Neural cell (in vitro differentiated cells): ENCODE data around the gene PLD3. TPM values are rescaled to one million over a fixed set of nuclear protein-coding genes. Genes with fewer than 3 reads are reported as not detected.

Experiments
- H2AFZ ChIP-seq: fragments of 200-600, 300-800 bp; sonication (generic), shearing (Covaris generic); 2 replicates; pipeline ENCODE4 v1.6.0; 2014; ENCODE audit warnings: low read depth, mild to moderate bottlenecking, antibody characterized with exemption, low read length, moderate library complexity
- H3F3A ChIP-seq: fragments of 200-600 bp; shearing (Covaris generic); 2 replicates; pipeline ENCODE4 v1.6.1; 2016; ENCODE audit warnings: mild to moderate bottlenecking, moderate library complexity, mixed read lengths, antibody characterized with exemption, low read length; ENCODE audit not compliant: insufficient read depth, poor library complexity, severe bottlenecking
- H3K27ac ChIP-seq: fragments of 200-600, 300-800 bp; sonication (generic), shearing (Covaris generic); 2 replicates; pipeline ENCODE4 v1.5.1; 2014; ENCODE audit warnings: mild to moderate bottlenecking, low read length, moderate library complexity
- H3K27me3 ChIP-seq: fragments of 300-800, 200-600 bp; sonication (generic), shearing (Covaris generic); 2 replicates; pipeline ENCODE4 v1.6.0; 2014; ENCODE audit warnings: mild to moderate bottlenecking, low read depth, low read length, moderate library complexity; ENCODE audit not compliant: insufficient read depth
- H3K36me3 ChIP-seq: fragments of 300-800, 200-600 bp; sonication (generic), shearing (Covaris generic); 2 replicates; pipeline ENCODE4 v1.5.1; 2014; ENCODE audit warnings: mild to moderate bottlenecking, antibody characterized with exemption, low read length, moderate library complexity; ENCODE audit not compliant: insufficient read depth
- H3K4me2 ChIP-seq: fragments of 300-800, 200-600 bp; sonication (generic), shearing (Covaris generic); 2 replicates; pipeline ENCODE4 v1.6.0; 2014; ENCODE audit warnings: mild to moderate bottlenecking, low read length
- H3K4me3 ChIP-seq: fragments of 300-800, 200-600 bp; sonication (generic), shearing (Covaris generic); 2 replicates; pipeline ENCODE4 v1.5.1; 2014; ENCODE audit warnings: mild to moderate bottlenecking, low read length, moderate library complexity
- H3K79me2 ChIP-seq: fragments of 200-600 bp; shearing (Covaris generic); replicated peaks from 2 replicates; pipeline ENCODE4 v1.6.0; 2014; ENCODE audit warnings: mild to moderate bottlenecking, low read length, moderate library complexity; ENCODE audit not compliant: insufficient read depth
- H3K9ac ChIP-seq: fragments of 300-800, 200-600 bp; sonication (generic), shearing (Covaris generic); 2 replicates; pipeline ENCODE4 v1.6.1; 2016; ENCODE audit warnings: mild to moderate bottlenecking, low read length, mixed read lengths
- H3K9me2 ChIP-seq: fragments of 200-600 bp; shearing (Covaris generic); 2 replicates; pipeline ENCODE4 v1.6.1; 2016; ENCODE audit warnings: mild to moderate bottlenecking, low read length, mixed read lengths; ENCODE audit not compliant: insufficient read depth
- H3K9me3 ChIP-seq: fragments of 200-600, 300-800 bp; sonication (generic), shearing (Covaris generic); 2 replicates; pipeline ENCODE4 v1.6.1; 2016; ENCODE audit warnings: mild to moderate bottlenecking, mixed run types, low read length, moderate library complexity, mixed read lengths
- H4K20me1 ChIP-seq: fragments of 200-600 bp; shearing (Covaris generic); 2 replicates; pipeline ENCODE4 v1.6.1; 2016; ENCODE audit warnings: mild to moderate bottlenecking, mixed run types; ENCODE audit not compliant: insufficient read depth
- EP300 ChIP-seq: fragments of 450-650 bp; conservative IDR thresholded peaks from 2 replicates; pipeline ENCODE4 v1.6.1; 2014; ENCODE audit warnings: antibody characterized with exemption, mild to moderate bottlenecking, moderate library complexity; ENCODE audit not compliant: poor library complexity, severe bottlenecking
- EZH2 ChIP-seq: fragments of 200-600, 300-800 bp; shearing (Covaris generic), sonication (generic); IDR thresholded peaks from 2 replicates; pipeline ENCODE4 v1.6.1; 2014; ENCODE audit warnings: antibody characterized with exemption, low read length, borderline replicate concordance, mild to moderate bottlenecking; ENCODE audit not compliant: insufficient read depth, poor library complexity, severe bottlenecking
- MXI1 ChIP-seq: fragments of 450-650 bp; conservative IDR thresholded peaks from 2 replicates; pipeline ENCODE4 v1.6.1; 2014; ENCODE audit warnings: antibody characterized with exemption, mild to moderate bottlenecking; ENCODE audit not compliant: poor library complexity, severe bottlenecking
- POLR2AphosphoS5 ChIP-seq: IDR thresholded peaks from 2 replicates; pipeline ENCODE4 v1.6.1; 2012
- RAD21 ChIP-seq: fragments of 450-650 bp; conservative IDR thresholded peaks from 2 replicates; pipeline ENCODE4 v1.6.1; 2014; ENCODE audit warnings: antibody characterized with exemption, mild to moderate bottlenecking, moderate library complexity
- SMC3 ChIP-seq: fragments of 450-650 bp; conservative IDR thresholded peaks from 2 replicates; pipeline ENCODE4 v1.6.1; 2014; ENCODE audit warnings: antibody characterized with exemption, mild to moderate bottlenecking, moderate library complexity; ENCODE audit not compliant: poor library complexity
- TAF1 ChIP-seq: IDR thresholded peaks from 2 replicates; pipeline ENCODE4 v1.6.1; 2012; ENCODE audit warnings: low read depth
- polyA plus RNA-seq: library from polyadenylated mRNA; depleted of rRNA; stranded (reverse); fragments of >200 nt; gene quantifications from 2 replicates; pipeline ENCODE4 v1.2.3, GENCODE V29; 2014
- TF ChIP-seq, protein P1 (sequence below): IDR thresholded peaks from 2 replicates; pipeline ENCODE4 v1.6.1; 2012; ENCODE audit warnings: borderline replicate concordance
- TF ChIP-seq, protein P2 (sequence below): fragments of 450-650 bp; IDR thresholded peaks from 2 replicates; pipeline ENCODE4 v1.5.1; 2014; ENCODE audit warnings: antibody characterized with exemption, mild to moderate bottlenecking, moderate library complexity; ENCODE audit not compliant: poor library complexity, severe bottlenecking

PLD3 gene
- polyA plus RNA-seq, 1 donor from 2014 or later: 426 TPM

DNA sequence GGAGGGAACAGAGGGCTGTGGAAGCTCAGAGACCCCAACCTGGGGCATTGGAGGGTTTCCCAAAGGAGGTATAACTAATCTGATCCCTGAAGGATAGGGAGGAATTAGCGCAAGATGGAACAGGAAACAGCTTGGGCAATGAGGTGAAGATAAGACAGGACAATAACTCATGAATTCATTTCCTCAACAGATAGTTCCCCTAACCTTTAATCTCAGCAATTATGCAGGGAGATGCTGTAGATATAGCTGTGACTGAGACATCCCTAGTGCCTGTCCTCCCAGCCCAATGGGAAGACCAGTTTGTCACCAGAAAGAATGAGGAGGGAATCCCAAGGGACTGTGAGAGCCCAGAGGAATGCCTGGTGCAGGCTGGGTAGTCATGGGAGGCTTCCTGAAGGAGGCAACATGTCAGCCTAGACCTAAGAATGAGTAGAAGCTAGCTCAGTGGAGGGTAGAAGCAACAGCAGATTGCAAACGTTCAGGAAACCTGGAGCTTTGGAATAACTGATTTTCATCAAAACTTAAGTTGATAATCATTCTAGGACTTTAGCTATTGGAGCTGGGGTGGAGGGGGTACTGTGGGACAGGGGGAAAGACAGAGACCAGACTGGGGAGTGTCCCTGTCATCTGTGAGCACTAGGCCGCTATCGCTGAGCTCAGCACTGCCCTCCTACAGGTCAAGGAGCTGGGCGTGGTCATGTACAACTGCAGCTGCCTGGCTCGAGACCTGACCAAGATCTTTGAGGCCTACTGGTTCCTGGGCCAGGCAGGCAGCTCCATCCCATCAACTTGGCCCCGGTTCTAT lies 22.7 kb downstream of the PLD3 start:
- peaks cover 23% of the 10 kb centered on the region for H3K79me2 ChIP-seq
- TF ChIP-seq, protein P1, sequence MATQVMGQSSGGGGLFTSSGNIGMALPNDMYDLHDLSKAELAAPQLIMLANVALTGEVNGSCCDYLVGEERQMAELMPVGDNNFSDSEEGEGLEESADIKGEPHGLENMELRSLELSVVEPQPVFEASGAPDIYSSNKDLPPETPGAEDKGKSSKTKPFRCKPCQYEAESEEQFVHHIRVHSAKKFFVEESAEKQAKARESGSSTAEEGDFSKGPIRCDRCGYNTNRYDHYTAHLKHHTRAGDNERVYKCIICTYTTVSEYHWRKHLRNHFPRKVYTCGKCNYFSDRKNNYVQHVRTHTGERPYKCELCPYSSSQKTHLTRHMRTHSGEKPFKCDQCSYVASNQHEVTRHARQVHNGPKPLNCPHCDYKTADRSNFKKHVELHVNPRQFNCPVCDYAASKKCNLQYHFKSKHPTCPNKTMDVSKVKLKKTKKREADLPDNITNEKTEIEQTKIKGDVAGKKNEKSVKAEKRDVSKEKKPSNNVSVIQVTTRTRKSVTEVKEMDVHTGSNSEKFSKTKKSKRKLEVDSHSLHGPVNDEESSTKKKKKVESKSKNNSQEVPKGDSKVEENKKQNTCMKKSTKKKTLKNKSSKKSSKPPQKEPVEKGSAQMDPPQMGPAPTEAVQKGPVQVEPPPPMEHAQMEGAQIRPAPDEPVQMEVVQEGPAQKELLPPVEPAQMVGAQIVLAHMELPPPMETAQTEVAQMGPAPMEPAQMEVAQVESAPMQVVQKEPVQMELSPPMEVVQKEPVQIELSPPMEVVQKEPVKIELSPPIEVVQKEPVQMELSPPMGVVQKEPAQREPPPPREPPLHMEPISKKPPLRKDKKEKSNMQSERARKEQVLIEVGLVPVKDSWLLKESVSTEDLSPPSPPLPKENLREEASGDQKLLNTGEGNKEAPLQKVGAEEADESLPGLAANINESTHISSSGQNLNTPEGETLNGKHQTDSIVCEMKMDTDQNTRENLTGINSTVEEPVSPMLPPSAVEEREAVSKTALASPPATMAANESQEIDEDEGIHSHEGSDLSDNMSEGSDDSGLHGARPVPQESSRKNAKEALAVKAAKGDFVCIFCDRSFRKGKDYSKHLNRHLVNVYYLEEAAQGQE: no peak
- TF ChIP-seq TAF1 (no peak), MXI1 (no peak), EZH2 (no peak), RAD21 (no peak), EP300 (no peak), SMC3 (no peak), POLR2AphosphoS5 (no peak)
- TF ChIP-seq, protein P2, sequence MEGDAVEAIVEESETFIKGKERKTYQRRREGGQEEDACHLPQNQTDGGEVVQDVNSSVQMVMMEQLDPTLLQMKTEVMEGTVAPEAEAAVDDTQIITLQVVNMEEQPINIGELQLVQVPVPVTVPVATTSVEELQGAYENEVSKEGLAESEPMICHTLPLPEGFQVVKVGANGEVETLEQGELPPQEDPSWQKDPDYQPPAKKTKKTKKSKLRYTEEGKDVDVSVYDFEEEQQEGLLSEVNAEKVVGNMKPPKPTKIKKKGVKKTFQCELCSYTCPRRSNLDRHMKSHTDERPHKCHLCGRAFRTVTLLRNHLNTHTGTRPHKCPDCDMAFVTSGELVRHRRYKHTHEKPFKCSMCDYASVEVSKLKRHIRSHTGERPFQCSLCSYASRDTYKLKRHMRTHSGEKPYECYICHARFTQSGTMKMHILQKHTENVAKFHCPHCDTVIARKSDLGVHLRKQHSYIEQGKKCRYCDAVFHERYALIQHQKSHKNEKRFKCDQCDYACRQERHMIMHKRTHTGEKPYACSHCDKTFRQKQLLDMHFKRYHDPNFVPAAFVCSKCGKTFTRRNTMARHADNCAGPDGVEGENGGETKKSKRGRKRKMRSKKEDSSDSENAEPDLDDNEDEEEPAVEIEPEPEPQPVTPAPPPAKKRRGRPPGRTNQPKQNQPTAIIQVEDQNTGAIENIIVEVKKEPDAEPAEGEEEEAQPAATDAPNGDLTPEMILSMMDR: no peak
- H3K9me2 ChIP-seq: no peaks in the 10 kb centered on the region
- no peaks in the 10 kb centered on the region for H3F3A ChIP-seq
- no peak overlapping the region for H3K4me2 ChIP-seq
- H3K36me3 ChIP-seq: peaks cover 11% of the 10 kb centered on the region
- no peaks in the 10 kb centered on the region for H3K27me3 ChIP-seq
- H3K4me3 ChIP-seq: no peak overlapping the region
- H3K27ac ChIP-seq: no peak overlapping the region
- peaks cover 3% of the 10 kb centered on the region for H4K20me1 ChIP-seq
- H3K9ac ChIP-seq: no peak overlapping the region
- no peaks in the 10 kb centered on the region for H3K9me3 ChIP-seq
- H2AFZ ChIP-seq: no peak overlapping the region

DNA sequence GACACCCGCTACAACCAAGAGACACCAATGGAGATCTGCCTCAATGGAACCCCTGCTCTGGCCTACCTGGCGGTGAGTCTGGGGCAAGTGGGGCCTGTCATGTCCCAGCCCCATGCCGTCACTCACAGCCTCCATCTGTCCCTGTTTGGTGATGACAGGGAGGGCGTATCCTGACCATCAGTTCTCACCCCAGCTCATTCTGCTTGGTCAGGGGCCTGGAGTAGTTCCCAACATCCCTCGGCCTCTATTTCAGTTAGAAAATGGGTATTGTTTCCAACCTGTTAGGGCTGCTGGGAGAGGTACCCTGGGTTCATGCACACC lies 23.3 kb downstream of the PLD3 start:
- Histone ChIP-seq H3F3A (no peaks in the 10 kb centered on the region), H3K27me3 (no peaks in the 10 kb centered on the region), H3K9me2 (no peaks in the 10 kb centered on the region), H4K20me1 (peaks cover 3% of the 10 kb centered on the region), H3K27ac (no peak overlapping the region), H3K36me3 (peaks cover 11% of the 10 kb centered on the region), H3K9me3 (no peaks in the 10 kb centered on the region), H3K4me3 (no peak overlapping the region), H3K4me2 (no peak overlapping the region), H3K9ac (no peak overlapping the region), H2AFZ (no peak overlapping the region), H3K79me2 (peaks cover 19% of the 10 kb centered on the region)
- TF ChIP-seq, protein P1: no peak
- TF ChIP-seq RAD21 (no peak), EP300 (no peak)
